Suppressor macrophage (primary cell): ENCODE data around the gene SLC49A4.

Experiments used
- DNase-seq, 4 experiments: peaks; one replicate each; pipeline ENCODE4 v3.0.0-alpha.2; 2020 to 2022

Gene SLC49A4

DNA sequence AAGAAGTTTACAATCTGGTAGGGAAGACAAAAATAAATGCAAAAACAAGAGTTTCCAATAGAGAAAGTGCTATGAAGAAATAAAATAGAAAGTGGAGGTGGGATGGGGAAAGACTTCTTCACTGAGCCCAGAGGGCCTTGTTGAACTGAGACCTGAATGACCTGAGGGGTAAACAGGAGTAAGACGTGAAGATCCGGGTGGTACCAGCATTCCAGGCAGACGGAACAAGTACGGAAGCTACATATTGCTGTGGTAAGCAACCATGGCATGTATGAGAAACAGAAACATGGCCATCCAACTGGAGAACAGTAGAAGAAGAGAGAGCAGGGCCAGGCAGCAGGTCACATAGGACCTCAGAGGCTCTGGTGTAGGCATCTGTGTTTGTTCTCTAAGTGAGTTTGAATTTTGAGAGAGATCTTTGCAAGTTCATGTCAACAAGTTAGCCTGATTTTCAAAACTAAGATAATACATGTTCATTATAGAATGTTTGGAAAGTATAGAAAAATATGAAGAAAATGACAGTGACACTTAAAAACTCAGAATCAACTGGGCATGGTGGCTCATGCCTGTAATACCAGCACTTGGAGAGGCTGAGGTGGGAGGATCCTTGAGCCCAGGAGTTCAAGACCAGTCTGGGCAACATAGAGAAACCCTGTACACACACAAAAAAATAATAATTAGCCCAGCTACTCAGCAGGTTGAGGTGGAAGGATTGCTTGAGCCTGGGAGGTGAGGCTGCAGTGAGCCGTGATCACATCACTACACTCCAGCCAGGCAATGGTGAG, 64.3 kb downstream of the SLC49A4 start:
- DNase-seq: no peak

DNA sequence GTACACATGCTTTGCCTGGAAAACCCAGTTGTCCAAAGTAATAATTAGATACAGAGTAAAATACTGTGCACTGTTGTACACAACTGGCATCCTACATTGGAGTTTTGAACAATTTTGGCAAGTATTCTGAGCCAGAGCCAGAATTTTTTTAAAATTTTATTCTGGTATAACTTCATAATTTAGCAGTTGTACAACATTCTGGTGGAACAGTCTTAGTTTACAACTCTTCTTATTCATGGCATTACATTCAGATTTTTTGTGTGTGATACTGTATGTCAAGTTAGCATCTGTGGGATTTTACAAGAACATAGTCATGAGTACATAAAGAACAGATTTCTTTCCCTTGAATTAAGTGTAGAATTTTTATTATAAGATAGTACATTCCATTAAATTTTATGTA, 67.5 kb downstream of the SLC49A4 start:
- no peak for DNase-seq

DNA sequence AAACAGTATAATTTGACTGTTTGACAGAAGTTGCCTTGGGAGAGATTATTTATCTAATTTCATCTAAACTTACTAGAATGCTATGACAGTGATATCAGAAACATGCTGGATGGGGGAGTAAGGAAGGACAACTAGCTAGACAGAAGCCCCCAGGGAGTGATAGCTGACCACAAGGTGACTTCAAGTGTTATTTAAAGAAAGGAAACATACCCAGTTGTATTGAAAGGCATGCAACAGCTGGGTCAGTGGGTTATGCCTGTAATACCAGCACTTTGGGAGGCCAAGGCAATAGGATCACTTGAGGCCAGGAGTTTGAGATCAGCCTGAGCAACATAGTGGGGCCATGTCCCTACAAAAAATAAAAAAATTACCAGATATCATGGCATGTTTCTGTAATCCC, 69.6 kb downstream of the SLC49A4 start:
- no peak for DNase-seq

DNA sequence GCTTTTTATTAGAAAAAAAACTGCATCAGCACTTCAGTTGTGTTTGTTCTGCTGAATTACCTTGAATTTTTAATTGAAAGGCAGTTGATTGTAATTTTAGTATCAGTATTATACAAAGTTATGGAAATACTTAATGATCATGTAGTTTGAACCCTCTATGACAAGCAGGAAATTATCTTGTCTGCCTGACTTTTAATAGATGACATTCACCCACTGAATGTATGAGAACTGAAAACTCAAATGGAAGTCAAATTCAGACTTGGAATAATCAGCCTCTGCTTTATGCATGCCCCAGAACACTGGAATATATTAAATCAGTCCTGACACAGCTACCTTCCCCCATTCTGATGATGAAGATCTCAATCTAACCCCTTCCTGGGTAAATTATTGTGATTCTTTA, 73.5 kb downstream of the SLC49A4 start:
- DNase-seq: no peak

DNA sequence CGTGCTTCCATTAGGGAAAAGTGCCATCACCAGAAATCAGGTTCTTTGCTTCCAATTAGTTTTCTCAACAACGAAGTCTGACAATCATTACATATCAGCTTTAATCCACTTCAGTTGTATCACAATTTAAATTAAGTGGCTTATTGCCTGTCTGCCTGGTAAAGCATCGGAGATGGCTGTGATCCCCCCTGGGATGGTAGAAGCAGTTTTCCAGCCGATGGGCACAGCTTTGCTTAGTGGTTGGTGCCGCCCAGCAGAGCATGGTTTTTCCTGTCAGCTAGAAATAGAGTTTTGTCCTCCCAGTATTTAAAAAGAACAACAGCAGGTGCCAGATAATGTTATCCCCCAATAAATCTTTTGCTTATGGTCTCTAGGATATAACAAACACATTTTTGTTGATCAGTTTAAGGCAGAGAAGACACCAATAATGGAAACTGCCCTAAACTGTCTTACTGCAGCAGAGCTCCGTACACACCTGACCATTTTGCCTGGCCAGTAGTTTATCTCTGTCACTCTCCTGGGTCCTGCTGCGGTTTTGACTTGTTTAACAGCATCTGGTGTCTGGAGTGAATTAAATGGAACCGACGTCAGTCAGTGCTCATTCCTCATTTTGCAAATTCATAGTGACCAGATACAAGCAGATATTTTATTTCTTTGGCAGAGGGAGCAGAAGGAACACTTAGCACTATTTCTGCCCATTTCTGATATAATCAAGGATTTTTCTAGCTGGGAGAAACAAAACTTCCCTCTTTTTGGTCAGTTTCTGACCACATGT, 79.1 kb downstream of the SLC49A4 start:
- DNase-seq: no peak

DNA sequence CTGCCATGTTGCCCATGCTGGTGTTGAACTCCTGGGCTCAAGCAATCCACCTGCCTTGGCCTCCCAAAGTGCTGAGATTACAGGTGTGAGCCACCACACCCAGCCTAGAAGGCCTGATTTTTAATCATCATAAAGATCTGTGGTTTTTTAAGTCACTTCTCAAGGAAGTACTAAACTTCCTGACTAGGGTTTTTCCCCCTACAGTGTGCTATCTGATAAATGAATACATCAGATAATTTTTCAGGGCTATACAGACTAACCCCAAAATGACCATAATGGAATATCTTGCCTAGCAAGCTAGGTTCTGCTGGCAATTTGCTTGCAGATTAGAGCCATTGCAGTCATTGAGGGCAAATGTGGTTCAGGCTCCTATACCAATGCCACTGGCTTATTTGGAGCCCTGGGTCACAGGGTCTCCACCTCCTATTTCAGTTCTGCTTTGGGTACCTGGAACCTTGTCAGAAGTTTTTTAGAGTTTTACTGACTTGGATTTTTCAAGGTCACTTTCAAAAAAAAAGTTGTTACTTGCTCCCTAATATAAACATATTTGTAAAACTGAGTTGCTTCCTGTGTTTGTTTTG, 80.8 kb downstream of the SLC49A4 start:
- DNase-seq: no peak

DNA sequence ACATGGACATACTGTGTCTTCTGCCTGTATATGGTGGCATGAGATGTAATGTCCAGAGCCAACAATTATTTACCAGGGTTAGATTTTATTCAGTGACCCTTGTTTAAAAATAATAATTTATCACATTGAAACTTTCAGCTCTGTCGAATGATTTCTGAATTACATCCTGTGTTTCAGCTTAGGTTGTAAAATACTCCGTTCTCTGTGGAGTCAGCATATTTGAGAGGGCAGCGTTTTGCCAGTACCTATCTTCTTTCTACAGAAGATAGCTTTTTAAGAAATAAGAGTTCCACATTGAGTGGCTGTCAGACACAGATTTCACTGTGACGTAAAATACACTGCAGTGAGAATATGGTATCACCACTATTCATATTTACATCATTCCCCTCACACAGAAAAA, 85.3 kb downstream of the SLC49A4 start:
- no peak for DNase-seq

DNA sequence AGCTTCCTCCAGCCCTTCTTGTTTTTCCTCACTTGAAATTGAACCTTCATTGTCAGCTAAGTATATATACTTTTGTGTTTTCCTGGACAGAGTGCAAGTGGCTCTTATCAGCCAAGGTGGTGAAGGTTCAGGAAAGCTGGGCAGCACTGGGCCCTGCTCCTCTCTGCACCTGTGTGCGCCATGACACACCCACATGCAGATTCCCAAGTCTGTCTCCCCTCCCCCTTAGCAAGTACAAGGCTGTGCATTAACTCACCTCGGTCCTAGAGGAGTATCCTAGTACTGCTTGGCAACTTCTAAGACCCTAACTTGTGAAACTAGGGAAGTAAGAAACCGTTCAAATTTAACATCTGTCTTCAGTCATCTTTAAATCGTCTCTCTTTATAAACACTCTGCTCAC, 85.8 kb downstream of the SLC49A4 start:
- no peak for DNase-seq

DNA sequence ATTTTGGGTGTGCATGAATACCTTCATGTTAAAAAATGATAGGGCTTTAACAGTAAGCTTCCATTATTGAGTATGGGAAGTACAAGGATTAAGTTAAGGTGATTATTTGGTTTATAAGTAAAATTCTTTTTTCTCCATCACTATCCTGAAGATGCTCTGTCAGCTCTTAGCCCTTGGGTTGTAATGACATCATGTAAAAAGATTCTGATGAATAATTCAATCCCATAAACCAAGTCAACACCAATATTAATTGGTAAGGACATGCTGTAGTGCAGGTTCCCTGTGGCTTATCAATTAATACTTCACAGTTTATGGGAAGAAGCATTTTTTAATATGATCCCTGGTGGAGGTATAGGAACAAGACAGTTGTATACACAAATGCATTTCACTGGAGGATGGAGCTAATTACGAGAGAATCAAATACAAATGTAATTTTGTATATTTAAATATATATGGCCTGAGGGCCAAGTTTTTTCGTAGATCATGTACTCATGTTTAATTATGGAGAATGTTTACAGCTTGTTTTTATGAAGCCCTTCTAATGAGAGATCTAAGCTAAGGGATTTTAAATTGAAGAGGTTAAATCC, 87.6 kb downstream of the SLC49A4 start:
- DNase-seq: no peak

DNA sequence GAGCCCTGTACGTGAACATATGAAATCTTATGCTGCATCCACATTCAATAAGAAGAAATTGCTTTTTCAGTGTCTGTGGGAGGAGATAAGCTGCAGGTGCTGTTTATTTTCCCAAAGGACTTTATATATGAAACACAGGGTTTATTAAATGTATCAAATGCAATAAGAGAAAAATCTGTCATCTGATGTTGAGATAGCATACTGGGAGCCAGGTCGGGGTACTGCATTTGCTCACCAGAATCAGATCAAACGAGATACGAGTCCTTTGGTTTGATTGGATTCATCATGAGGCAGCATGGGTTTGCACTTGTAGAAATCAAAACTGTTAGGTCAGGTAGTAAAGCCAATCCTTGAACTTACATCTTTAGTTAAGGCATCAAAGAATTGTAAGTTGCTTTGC, 91.4 kb downstream of the SLC49A4 start:
- DNase-seq: no peak

DNA sequence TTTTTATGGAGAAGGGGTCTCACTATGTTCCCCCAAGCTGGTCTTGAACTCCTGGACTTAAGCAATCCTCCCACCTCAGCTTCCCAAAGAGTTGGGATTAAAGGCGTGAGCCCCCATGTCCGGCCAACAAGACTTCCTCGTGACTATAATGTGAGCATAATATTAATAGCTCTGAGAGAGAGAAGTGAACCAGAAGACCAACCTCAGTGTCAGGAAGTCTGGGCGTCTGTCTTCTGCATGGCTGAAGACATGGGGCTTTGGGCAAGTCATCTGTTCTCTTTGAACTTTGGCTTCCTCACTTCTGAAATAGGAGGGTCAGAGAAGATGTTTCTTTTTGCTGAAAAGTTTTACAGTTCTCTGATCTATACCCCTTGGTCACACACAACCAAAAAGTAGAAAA, 92.1 kb downstream of the SLC49A4 start:
- DNase-seq: peak; percentile 43 to 75 (median 66)

DNA sequence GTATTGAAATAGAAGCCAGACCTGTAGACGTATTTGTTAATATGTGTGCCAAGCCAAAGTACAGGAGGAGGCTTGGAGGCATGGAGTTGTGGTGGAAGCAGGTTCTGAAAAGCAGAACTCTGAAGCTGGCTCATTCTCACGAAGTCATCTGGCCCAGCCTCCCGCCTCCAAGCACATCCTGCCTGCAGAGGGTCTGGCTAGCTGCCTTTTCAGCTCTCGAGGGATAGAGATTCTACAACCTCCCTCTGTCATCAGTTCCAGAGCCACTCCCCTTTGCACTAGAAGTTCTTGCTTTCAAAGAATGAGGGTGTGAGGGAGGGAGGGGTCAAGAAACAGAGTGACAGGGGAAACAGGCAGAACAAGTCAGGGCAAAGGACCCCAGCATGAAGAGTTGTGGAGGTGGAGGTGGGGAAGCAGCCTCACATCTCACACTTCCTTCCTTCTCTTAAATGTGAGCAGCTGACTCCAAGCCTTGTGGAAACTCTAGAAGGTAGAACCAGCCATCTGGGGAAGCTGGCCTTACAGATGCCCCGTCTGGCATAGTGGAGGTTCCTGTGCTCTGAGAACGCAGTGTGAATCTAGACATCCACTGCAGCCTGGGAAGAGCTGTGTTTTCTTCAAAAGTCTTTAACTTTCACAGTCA, 95.3 kb downstream of the SLC49A4 start:
- DNase-seq: peak; percentile 81 to 89 (median 86)

DNA sequence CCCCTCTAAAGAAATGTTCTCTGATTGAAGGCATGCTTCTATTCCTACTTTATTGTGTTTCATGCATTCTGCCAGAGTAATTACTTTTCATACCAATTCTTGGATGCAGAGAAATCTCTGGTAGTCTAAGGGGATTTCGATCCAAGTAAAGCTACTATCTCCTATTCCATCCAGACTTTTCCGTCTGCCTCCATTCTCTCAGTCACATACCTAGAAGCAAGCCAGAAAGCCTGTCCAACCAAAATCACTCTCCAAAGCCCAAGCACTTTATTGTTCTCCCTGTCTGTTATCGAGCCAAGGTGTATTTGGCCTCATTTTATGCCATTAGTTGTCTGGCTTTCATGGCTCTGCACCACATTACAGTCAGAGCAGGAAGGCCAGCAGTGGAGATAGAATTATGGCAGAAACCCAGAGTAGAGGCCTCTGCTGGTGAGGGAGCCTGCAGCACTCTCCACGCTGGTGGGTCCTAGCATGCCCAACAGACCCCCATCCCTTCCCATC, 95.9 kb downstream of the SLC49A4 start:
- no peak for DNase-seq

DNA sequence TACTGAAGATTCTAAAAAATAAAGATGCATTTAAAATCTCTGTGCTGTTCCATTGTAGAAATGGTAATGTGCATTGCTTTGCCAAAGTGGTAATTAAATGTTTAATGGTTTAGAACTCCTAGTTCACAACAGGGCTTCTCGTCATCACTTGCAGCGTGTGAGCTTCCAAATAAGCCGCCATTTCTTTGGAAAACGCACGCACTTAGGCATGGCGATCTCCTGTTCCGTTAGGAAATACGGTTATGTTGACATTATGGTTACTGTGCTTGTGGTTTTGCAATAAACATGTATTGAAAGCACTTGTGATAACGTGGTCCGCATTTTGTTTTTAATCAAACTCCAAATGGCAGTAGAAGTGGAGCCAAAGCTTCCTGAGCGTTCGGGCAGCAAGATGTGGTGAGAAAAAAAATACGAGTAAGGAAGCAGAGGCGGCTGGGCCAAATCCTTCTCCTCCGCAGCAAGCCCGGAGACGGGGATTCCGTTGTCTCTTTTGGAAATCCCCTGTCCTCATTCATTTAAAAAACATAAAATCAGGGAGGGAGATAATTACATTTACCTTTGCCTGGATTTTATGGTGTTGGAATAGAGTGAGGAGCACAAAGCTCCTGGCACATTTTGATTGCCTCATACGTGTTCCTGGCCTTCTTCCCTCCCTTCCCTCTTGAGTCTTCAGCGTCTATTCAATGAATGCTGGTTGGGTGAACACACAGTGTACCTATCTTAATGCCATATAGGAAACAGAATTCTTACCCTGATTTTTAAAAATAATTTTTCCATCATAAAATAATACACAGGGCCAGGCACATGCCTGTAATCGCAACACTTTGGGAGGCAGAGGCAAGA, 97.5 kb downstream of the SLC49A4 start:
- no peak for DNase-seq

DNA sequence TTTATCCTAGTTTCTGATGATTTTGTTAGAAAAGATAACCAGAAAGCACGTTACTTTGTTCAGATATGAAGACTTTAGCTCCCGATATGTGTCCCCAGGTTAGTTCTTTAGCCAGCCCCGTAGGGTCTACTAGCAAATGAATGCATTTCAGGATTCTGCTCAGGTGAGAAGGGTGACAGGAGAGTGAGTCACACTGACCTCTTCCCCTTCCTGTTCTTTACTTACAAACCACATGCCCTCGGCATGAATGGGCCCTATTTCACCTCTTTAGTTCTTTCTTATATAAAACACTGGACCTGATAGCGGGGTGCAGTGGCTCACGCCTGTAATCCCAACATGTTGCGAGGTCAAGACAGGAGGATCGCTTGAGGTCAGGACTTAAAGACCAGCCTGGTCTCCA, 98.4 kb downstream of the SLC49A4 start:
- DNase-seq: no peak

DNA sequence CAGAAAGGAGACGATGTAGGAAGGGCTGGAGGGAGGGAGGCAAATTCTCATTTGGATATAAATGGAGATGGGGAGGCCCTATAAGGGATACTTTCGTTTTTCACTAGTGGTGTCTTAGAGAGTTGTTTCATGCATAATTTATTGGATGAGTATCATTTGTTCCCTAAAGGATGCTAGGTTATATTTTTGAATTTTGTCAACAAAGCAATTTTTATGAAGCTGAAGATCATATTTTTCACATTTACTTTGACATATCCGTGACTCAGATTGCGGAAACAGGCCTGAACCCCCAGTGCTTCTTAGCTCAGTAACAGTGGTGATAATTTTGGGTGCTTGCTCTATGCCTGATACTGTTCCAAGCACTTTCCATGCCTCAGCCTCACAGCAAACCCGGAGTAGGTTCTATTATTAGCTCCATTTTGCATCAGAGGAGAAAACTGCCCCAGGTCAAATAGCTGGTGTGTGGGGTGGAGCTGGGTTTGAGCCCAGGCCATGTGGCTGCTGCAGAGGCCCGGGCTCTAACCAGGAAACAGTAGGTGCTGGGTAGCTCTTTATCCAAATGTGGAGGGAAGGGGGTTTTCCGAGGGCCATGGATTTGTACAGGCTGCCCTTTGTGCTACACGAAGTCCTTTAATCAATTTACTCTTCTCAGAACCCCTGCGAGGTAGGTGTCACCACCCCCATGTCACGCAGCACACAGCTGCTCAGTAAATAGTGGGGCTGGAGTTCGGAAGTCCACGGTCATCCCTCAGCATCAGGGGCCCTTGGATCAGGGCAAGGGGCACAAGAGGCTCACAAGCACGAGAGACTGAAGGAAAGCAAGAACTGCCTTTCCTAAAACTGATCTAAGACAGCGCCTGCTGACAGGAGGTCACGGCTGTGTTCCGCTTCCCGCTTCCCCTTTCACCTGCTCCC, 99.1 kb downstream of the SLC49A4 start:
- DNase-seq: no peak

DNA sequence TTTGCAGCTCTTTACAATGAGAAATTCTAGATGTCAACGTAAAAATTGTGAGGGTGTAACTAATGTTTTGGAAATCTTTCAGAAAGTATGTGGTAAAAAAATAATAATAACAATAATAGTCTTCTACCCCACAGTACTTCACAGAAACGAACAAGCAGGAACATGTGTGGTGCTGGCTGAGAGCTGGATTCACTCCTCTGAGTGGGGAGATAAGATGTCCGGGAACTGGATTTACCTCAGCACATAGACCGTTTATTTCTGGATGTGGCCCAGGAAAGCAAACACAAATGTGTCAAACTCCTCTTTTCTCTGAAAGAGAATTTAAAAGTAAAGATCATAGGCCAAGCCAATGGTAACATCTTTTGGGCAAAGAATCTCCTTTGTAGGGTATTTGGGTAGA, 103.4 kb downstream of the SLC49A4 start:
- DNase-seq: no peak

DNA sequence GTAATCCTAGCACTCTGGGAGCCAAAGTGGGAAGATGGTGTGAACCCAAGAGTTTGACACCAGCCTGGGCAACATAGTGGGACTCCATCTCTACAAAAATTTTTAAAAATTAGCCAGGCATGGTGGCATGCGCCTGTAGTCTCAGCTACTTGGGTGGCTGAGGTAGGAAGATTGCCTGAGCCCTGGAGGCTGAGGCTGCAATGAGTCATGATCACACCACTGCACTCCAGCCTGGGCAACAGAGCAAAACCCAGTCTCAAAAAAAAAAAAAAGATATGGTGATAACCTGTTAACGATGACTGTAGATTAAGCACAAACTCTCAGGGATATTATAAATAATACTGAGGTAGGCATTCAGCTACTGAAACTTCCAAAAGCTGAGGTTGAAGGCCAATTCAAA, 107.5 kb downstream of the SLC49A4 start:
- DNase-seq: peak; percentile 9 to 48 (median 36)

DNA sequence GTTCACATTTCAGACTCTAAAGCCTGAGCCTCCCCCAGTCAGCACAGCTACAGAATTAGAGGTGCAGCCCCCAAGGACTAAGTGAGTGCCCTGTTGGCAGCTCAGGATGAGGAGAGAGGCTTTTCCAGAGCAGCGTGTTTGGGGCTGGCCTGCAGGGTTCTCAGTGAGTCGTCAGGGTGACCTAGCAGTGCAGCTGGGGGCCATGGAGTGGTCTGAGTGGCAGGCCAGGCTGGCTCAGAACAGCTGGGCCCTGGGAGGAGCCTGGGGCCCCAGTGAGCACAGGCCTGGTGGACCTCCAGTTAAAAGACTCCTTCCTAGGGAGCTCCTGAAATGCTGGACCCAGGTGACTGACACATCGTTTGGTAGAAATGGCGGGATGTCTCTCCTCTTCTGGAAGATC, 108.3 kb downstream of the SLC49A4 start:
- no peak for DNase-seq

DNA sequence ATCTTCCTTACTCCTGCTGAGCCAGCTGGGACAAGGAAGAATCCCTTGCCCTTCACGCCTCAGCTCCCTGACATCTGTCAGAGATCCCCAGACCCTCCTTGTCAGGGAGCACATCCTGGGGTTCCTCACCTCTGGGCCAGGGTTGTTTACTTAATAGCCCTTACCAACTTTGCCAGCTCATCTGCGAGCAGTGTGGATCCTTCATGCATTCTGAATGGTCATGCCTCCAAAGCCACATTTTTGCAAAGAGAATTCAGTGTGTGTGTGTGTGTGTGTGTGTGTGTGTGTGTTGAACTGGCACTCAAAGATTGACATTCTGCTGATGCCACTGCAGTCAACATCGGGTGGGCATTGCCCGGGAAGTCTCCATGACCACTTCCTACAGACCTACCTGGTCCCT, 112.6 kb downstream of the SLC49A4 start:
- no peak for DNase-seq

DNA sequence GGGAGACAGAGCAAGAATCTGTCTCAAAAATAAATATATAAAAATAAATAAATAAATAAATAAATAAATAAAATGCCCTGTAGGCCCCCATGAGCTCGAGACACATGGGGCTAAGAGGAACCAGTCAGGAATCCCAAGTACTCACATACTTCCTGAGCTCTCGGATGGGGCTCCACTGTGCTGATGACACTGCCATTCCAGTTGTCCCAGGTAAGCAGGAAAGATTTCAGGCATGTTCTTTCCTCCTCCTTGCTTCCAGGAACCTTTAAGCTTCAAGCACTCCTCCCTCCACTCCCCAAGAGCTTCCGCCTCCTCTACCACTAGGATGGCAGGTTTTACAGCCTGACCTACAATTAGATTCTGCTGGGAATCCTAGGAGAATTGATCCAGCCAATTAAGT, 113.4 kb downstream of the SLC49A4 start:
- no peak for DNase-seq
